CMK (cell line): Measurements from ENCODE around the gene PTGDR2.

Experiments
- DNase-seq: peaks from one replicate; pipeline ENCODE4 v3.0.0-alpha.2; 2010; ENCODE audit warnings: low read depth

PTGDR2 gene

GRCh38 chr11:60855726-60856633 lies at the start of gene PTGDR2:
Gene PTGDR2, minus strand, starts transcription at chr11:60855950. Its CDS starts 2,228 bp downstream, at chr11:60853722.
- no peak for DNase-seq

- DNase-seq, result no peak
These were observed 49.3 kb upstream of the PTGDR2 start for GRCh38 chr11:60905047-60905446.

DNA sequence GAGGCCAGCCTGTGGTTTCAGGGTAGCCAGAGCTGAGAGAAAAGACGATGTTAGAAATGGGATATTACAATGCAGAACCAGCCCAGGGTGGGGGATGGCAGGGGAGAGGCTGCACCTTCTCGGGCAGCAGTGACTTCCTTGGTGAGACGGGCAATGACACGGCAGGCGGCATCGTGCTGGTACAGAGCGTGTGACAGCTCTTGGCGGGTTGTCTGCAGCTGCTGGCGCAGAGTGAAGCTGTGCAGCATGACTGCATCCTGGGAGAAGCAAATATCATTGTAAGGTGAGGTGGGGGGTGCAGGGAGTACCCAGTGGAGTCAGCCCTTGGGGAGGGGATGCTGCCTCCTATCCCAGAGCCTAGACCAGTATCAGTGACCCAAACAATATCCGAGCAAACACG lies 46.9 kb upstream of the PTGDR2 start:
- DNase-seq, result no peak

GRCh38 chr11:60900673-60901404 lies 45.1 kb upstream of the PTGDR2 start:
- no peak for DNase-seq

- no peak for DNase-seq
These were observed 44.2 kb upstream of the PTGDR2 start for GRCh38 chr11:60899977-60900376.

DNA sequence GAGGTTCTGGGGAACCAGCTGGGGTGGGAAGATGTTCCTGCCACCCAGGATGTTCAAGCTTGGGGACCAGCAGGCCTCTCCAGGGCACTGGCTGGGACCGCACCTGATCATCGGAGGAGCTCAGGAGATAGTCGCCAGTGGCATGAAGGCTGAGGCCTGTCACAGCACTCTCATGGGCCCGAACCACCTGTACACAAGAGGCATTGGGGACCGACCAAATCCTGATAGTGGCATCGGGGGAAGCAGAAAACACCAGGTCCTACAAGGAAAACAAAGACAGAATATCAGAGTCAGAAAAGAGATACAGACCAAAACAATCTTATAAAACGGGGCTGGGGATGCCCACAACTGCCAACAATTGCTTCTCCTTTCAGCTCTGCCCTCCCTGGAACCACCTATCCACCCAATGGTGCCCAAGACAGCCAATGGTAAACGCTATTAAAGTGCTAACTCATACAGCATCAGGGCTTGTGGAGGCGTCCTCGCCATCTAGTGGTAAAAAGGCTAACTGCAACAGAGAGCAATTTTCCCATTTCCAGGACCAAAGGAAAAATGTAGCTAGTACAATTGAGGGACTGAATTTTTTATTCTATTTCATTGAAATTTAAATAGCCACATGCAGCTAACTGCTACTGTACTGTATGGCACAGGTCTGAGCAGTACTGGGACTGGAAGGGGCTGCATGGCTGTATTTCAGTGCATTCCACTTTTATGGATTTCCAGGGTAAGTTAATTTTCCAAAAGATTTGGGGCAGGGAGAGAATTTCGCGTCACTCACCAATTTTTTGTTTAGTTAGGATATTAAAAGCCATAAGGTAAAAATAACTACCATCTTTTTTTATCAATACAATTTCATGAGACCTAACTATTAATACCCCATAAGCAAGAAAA lies 43.5 kb upstream of the PTGDR2 start:
- DNase-seq, result no peak

GRCh38 chr11:60897496-60897895 lies 41.7 kb upstream of the PTGDR2 start:
- no peak for DNase-seq

GRCh38 chr11:60895687-60896086 lies 39.9 kb upstream of the PTGDR2 start:
- DNase-seq, result no peak

- DNase-seq, result peak; percentile 85
These were observed 35.5 kb upstream of the PTGDR2 start for GRCh38 chr11:60891103-60891741.

GRCh38 chr11:60890696-60891095 lies 34.9 kb upstream of the PTGDR2 start:
- peak; percentile 68 for DNase-seq

- no peak for DNase-seq
These were observed 34.1 kb upstream of the PTGDR2 start for GRCh38 chr11:60889869-60890311.

DNA sequence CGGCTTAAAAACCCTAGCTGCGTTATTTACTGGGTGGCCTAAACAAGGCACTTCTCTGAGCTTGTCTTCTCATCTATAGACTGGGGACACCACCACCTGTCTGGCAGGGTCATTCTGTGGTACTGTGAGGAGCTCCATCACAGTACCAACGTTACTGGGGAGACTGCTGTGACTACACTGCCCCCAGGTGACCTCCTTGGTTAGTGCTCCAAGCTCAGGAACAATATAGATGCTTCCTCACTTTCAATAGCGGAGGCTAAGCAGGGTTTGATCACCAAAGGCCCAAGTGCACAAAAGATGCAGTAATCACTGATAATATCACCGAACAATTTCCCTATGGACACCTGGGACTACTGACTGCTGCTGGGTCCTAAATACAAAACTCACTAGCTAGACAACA lies 31.8 kb upstream of the PTGDR2 start:
- no peak for DNase-seq

- DNase-seq, result no peak
These were observed 25.0 kb upstream of the PTGDR2 start for GRCh38 chr11:60880643-60881282.

GRCh38 chr11:60879971-60880588 lies 24.3 kb upstream of the PTGDR2 start:
- no peak for DNase-seq

DNA sequence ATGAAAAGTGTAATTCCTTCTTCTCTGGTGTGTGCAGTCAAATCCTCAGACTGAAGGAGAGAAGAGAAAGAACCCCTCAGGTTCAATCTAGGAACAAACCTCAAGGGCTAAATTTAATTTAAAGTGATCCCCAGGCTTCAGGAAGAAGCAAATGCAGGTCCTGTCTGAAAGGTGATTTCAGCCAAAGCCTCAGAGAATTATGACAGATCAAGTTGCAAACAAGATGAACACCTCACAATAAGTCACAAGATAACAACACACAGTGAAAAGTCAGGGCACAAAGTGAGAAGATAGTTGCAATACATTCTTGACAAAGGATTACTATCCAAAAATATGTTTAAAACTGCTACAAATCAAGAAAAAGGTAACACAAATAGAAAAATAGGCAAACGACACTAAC lies 23.4 kb upstream of the PTGDR2 start:
- no peak for DNase-seq

DNA sequence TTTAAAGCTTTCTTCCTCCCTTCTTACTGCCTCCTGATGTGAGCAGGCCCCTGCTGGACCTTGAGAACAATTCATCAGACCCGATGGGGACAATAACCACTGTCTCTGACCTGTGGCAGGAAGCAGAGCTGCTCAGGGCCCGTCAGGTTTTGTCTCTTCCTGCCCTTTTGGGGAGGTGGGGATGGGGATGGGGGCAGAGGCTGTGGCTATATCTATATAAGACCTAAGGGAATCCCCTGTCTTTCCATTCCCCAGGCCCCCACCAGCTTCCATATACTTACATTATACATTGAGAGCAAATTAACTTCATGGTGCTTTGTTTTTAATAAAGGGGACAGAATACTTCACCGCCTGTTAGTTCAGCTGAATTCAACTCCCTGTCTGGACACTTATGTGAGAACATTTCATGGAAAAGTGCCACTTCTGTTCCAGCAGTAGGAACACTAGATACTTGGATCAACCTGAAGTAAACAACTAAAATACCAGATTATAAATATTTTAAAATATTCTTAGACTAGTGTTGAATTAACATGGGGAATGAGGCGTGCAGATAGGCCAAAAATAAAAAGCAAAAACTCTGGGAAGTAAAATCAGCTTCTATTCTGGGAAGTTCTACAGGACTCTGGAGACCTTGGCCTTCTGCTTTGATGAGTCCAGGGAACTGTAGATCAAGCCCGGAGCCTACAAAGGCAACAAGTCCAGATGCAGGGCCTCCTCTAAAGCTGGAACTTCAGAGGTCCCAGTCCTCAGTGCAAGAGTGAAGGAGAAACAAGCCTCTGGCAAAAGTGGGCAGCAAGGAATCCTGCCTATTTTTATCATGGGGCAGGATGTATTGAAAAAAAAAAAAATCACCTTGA lies 22.7 kb upstream of the PTGDR2 start:
- DNase-seq, result no peak

DNA sequence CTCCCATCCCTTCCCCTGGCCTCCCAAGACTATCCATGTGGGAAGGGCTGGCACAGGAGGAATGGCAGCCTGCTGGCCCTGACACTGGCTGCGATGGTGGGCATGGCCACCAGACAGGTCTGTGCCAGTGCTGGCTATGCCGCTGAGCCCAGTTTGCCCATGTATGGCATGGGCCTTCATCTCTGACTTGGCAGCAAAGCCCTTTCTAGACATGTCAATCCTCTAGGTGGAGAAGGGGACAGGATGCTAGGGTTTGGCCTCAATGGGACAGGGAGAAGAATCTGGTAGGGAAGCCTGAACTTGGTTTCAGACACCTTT lies 20.4 kb upstream of the PTGDR2 start:
- DNase-seq, result no peak

DNA sequence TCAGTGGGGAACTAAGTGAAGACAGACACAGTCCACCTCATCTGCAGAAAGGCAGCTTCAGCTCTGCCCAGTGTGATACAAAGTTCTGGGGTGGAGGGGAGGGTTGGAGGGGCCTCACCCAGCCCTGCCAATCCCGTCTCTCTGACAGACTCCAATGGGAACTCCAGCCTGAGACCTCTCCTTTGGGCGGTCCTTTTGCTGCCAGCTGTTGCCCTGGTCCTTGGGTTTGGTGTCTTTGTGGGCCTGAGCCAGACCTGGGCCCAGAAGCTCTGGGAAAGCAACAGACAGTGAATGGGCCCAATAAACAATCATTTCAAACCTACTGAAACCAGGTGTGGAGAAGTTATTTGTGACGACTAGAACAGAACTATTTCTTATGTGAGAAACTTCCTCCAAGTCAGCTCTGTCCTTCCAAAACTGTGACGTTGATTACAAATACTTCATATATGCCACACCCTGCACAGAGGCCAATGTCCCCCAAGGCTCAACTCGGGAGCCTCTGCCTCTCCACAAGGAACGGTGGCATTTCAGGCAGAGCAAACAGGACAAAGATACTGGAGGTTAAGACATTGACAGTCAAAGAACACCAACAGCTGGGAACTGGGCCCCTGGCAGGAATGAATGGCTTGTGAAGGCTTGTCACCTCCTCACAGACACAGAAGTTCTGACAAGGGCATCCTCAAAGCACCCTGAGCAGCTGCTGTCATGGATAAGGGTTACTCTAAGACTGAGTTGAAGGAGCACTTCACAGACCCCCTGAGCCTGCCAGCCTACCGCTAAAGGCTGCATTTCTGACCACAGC lies 19.8 kb upstream of the PTGDR2 start:
- DNase-seq, result no peak
